ENCODE data around the gene CCDC32.

Gene CCDC32

DNA sequence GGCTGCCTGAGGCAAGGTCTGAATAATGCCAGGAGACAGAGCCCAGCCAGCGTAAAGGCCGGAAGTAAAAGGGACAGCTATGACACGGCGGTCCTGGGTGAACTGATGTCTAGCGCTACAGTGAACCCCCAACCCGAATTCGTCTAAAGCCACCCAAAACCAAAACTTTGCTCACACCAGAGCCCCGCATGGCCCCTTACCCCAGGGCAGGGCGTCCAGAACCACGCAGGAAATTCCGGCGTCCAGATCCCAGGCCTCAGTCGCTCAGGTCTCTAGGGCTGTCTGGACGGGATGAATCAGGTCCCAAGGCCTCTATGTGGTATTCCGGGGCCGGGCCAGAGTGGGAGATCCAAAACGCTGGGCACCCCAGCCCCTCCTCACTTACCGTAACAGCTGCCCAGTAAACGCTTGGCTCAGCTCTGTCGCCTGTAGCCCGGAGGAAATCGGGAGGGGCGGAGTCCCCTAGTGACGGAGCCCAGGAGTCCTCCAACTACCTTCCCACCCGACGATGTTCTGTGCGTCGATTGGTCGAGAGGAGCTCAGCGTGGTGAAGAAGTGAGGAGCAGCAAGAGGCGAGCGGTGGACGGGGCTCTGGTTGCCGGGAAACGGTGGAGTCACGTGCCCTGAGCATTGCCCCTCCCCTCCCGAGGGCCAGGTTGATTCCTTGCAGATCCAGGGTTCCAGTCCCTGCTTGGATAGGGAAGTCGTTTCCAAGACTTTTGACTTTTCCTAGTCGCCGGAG, at the start of gene CCDC32:
Gene CCDC32 (minus strand): TSS at position 452 of the 742 bp plus-strand sequence. CDS start 2,027 bp downstream, outside the sequence.
- Histone ChIP-seq H3K4me3 (peak within 1 kb of the TSS; percentile 88), H3K27ac (peak within 1 kb of the TSS; percentile 88 to 96)
- DNase-seq (ENCODE audit: low spot score), result peak; percentile 100
- TF ChIP-seq CTCF (IDR thresholded peaks at IDR 0.05), result no peak

DNA sequence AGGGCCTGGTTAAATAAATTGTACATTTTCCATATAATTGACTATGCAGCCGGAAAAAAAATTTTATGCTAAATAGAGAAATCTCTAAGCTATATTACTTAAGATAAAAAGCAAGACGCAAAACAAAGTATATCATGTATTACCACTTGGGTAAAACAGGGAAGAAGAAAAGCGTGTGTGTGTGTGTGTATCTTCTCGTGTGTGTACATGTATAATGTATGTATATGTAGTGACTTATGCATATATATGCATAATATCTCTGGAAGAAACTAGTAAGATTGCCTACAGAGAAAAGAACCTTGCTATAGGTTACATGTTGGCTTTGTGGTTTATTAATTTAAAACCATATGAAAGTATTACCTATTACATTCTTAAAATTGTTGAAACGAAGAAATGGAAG, 48.2 kb upstream of the CCDC32 start:
- no peak for TF ChIP-seq CTCF (IDR thresholded peaks at IDR 0.05)
- Histone ChIP-seq H3K4me3 (no peak overlapping the region), H3K27ac (no peak overlapping the region)
- no peak for DNase-seq (ENCODE audit: low spot score)

- DNase-seq (ENCODE audit: low spot score), result no peak
- no peak overlapping the region for H3K4me3 ChIP-seq
- no peak overlapping the region for H3K27ac ChIP-seq
- TF ChIP-seq CTCF (IDR thresholded peaks at IDR 0.05), result no peak
These were observed 39.1 kb upstream of the CCDC32 start for GRCh38 chr15:40603935-40604334.

DNA sequence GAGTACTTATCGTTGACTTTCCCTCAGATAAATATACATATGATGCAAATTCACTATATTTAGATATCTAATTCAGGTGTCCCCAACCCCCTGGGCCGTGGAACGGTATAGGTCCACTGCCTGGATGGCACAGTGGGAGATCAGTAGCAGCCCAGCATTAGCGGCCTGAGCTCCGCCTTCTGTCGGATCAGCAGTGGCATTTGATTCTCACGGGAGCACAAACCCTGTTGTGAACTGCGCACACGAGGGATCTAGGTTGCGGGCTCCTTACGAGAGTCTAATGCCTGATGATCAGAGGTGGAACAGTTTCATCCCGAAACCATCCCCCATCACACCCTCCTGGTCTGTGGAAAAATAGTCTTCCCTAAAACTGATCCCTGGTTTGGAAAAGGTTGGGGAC, 36.1 kb upstream of the CCDC32 start:
- Histone ChIP-seq H3K27ac (no peak overlapping the region), H3K4me3 (no peak overlapping the region)
- DNase-seq (ENCODE audit: low spot score), result no peak
- no peak for TF ChIP-seq CTCF (IDR thresholded peaks at IDR 0.05)

GRCh38 chr15:40598672-40599071, 33.8 kb upstream of the CCDC32 start:
- TF ChIP-seq CTCF (IDR thresholded peaks at IDR 0.05), result no peak
- no peak overlapping the region for H3K4me3 ChIP-seq
- no peak for DNase-seq (ENCODE audit: low spot score)
- H3K27ac ChIP-seq, result no peak overlapping the region

DNA sequence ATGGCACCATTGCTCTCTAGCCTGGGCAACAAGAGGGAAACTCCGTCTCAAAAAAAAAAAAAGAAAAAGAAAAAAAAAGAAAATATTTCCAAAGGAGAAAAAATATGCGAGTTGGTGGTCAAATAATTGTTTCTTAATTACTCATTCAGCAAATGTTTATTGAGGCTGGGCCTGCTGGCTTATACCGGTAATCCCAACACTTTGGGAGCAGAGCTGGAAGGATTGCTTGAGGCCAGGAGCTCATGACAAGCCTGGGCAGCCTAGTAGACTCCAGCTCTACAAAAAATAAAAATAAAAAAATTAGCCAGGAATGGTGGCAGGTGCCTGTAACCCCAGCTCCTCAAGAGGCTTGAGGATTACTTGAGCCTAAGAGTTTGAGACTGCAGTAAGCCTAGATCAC, 33.3 kb upstream of the CCDC32 start:
- no peak for TF ChIP-seq CTCF (IDR thresholded peaks at IDR 0.05)
- H3K27ac ChIP-seq, result no peak overlapping the region
- H3K4me3 ChIP-seq, result no peak overlapping the region
- no peak for DNase-seq (ENCODE audit: low spot score)

- no peak for TF ChIP-seq CTCF (IDR thresholded peaks at IDR 0.05)
- DNase-seq (ENCODE audit: low spot score), result no peak
- Histone ChIP-seq H3K4me3 (no peak overlapping the region), H3K27ac (no peak overlapping the region)
These were observed 32.2 kb upstream of the CCDC32 start for GRCh38 chr15:40597024-40597423.
